ENCODE measurements around the gene DUSP7.
"Not testable (repeated sequence)": the region's sequence is repeated elsewhere in the genome, so short reads cannot be mapped to it uniquely, and the experiment has no call there.

DUSP7 gene

GRCh38 chr3:52046186-52046901, 10.0 kb downstream of the DUSP7 start:
- no peak for FAIRE-seq

DNA sequence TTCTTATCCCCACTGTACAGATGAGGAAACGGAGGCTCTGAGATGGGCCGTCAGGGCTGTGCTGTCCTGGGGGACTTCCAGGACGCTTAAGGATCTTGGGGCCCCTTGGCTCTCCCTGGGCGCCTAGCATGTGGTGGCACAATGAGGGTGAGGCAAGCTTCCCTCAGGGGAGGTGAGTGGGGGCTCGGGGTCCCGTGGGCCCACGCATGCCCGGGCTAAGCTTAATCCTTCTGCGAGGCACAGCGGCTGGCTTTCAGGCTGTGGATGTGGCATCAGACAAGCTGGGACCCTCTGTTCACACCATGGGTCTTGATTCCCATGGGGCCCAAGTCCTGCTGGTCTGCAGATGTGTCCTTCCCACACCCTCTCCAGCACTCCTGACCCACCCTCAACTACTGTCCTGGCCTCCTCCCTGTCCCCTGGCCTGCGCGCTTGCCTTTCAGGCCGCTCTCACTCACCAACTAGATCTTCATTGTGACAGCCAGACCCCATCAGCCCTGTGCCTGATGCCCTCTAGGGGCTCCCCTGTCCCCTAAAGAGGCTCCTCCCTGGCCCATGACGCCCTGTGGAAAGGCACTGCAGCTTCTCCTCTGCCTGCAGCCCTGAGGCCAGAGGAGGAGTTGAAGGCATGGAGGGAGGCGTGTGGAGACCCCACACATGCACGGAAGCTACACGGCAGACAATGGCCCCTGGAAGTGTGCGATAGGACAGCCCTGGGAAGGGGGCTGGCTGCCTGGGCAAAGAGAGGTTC, 11.3 kb downstream of the DUSP7 start:
- FAIRE-seq = no peak

DNA sequence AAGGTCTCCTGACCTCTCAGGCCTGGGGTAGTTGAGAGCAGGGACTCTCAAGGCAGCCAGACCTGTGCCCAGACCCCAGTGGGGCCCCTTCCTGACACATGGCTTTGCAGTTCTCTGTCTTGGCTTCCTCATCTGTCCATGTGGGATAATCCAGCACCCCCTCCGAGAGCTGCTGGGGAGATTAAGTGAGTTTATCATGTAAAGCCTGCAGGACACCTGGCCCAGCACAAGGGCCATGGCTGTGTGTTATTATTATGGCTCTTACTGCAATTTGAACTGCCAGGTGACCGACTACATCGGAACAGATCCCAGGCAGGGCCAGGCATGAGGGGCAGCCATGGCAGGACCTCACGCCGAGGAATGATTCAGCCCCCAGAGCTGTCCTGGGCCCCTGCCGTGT, 12.6 kb downstream of the DUSP7 start:
- FAIRE-seq = no peak

DNA sequence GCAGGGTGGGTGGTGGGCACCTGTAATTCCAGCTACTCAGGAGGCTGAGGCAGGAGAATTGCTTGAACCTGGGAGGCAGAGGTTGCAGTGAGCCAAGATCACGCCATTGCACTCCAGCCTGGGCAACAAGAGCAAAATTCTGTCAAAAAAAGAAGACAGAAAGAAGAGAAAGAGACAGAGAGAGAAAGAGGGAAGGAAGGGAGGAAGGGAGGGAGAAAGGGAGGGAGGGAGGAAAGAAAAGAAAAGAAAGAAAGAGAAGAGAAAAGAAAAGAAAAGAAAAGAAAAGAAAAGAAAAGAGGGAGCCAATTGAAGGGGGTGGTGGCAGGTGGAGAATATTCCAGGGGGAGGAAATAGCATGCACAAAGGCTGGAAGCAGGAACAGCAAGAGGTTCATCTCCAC, 13.3 kb downstream of the DUSP7 start:
- FAIRE-seq = not testable (repeated sequence)

- FAIRE-seq = no peak
Observed at GRCh38 chr3:52041118-52041731, 15.1 kb downstream of the DUSP7 start.

GRCh38 chr3:52040600-52040999, 15.8 kb downstream of the DUSP7 start:
- no peak for FAIRE-seq

GRCh38 chr3:52039846-52040245, 16.5 kb downstream of the DUSP7 start:
- no peak for FAIRE-seq

DNA sequence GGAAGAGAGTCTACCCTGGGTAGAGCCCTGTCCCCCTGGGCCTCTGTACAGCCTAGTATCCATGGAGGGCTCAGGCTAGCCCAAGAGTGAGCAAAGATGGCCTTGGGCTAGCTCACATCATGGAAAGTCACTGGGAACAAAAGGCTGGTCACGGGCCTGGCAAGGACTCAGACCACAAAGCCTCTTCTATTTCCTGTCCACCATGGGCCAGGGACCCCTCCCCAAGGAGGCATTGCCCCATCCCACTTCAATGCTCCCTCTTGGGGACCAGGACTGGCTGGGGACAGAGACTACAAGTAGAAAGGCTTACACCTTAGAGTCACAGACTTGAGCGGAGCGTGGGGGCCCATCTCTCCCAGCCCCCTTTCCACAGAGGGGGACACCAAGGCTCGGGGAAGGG, 16.9 kb downstream of the DUSP7 start:
- no peak for FAIRE-seq

- no peak for FAIRE-seq
Observed at GRCh38 chr3:52038227-52038626, 18.1 kb downstream of the DUSP7 start.

GRCh38 chr3:52037291-52037690, 19.1 kb downstream of the DUSP7 start:
- no peak for FAIRE-seq

- FAIRE-seq = no peak
Observed at GRCh38 chr3:52036829-52037228, 19.5 kb downstream of the DUSP7 start.

GRCh38 chr3:52036222-52036694, 20.1 kb downstream of the DUSP7 start:
- FAIRE-seq = no peak

- no peak for FAIRE-seq
Observed at GRCh38 chr3:52034651-52035050, 21.7 kb downstream of the DUSP7 start.

GRCh38 chr3:52034212-52034611, 22.2 kb downstream of the DUSP7 start:
- no peak for FAIRE-seq

- not testable (repeated sequence) for FAIRE-seq
Observed at GRCh38 chr3:52033748-52034147, 22.6 kb downstream of the DUSP7 start.

DNA sequence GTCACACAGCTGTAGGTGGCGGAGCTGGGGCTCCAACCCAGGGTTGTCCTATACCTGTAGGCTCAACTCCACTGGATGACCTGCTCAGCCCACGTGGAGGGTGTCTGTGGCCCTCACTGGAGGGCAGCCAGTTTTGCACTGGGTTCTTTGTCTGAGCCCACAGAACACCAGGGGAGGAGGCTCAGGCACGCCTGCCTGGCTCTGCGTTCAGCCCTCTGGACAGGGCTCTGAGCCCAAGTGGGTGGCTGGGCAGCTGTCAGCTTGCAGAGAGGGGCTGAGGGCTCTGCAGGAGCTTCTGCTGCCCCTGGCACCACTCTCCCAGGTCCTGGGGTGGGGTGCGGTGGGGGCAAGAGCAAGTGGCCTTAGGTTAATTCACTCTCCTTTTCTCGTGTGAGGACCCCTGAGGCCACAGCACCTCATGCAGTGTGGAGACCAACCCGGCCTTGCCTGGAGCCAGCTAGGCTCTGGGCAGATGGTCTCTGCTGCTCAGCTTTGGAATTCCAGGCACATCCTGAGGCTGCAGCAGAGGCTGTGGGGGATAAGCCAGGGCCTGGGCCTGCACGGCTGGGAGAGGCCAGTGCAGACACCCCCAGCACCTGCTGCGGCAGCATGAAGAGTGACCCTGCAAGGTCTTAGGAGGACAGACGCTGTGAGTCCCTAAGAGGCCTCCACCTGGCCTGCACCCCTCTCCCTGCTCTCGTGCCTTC, 23.5 kb downstream of the DUSP7 start:
- FAIRE-seq = no peak

- no peak for FAIRE-seq
Observed at GRCh38 chr3:52031896-52032295, 24.5 kb downstream of the DUSP7 start.

DNA sequence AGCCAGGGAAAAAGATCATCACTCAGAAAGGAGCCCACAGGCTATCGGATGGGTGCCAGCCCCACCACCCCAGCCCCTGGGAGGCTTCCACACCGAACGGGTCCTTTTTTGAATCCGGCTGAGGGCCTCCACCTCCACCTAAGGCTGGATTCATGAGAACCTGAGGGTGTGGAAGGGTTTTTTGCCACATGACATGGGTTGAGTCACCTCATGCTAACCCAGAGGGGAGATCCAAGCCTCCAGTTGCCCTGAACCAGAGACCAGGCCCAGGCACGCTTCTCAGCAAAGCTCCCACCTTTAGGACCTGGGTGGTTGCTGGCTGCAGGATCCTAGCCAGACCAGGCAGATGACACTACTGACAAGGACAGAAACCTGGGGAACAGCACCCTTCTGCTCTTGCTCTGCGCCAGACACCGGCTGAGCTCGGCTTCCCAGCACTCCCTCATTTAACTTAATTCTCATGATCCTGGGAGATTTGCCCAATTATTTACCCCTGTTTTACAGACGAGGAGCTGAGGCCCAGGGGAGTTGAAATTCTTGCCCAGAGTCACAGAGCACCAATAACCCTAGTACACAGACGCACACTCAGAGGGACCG, 25.6 kb downstream of the DUSP7 start:
- no peak for FAIRE-seq

GRCh38 chr3:52029535-52029934, 26.8 kb downstream of the DUSP7 start:
- no peak for FAIRE-seq

- FAIRE-seq = no peak
Observed at GRCh38 chr3:52029053-52029452, 27.3 kb downstream of the DUSP7 start.

GRCh38 chr3:52028572-52028971, 27.8 kb downstream of the DUSP7 start:
- FAIRE-seq = no peak

DNA sequence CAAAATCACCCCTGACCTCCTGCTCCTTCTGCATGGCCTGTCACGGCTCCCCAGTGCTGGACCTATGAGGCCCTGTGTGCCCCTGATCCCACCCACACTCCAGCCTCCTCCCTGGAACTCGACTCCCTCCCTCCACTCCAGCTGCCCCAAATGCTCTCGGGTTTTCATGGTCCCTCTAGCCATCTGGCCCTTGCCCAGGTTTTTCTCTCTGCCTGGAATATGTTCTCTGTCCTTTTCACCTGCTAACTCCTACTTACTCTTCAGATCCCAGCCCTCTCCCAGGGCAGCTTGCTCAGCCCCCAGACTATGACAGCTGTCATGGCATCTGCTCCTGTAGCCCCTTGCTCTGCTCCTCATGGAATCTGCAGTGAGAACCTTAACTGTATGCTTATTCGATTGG, 30.3 kb downstream of the DUSP7 start:
- no peak for FAIRE-seq

- no peak for FAIRE-seq
Observed at GRCh38 chr3:52025453-52025852, 30.9 kb downstream of the DUSP7 start.
